Measurements from ENCODE around the gene ST6GAL2.
A peak's percentile ranks its signal among the peaks of the same experiment; 100 is the strongest.

ST6GAL2 gene

GRCh38 chr2:106816974-106817373, 69.0 kb downstream of the ST6GAL2 start:
- no peak for DNase-seq

- DNase-seq, result no peak
Measured at GRCh38 chr2:106812841-106813240, 73.1 kb downstream of the ST6GAL2 start.

- no peak for DNase-seq
Measured at GRCh38 chr2:106812383-106812782, 73.6 kb downstream of the ST6GAL2 start.

- no peak for DNase-seq
Measured at GRCh38 chr2:106805716-106806115, 80.3 kb downstream of the ST6GAL2 start.

GRCh38 chr2:106804161-106804560, 81.8 kb downstream of the ST6GAL2 start:
- DNase-seq, result no peak

- no peak for DNase-seq
Measured at GRCh38 chr2:106800976-106801655, 84.9 kb downstream of the ST6GAL2 start.

- no peak for DNase-seq
Measured at GRCh38 chr2:106800180-106800579, 85.8 kb downstream of the ST6GAL2 start.

GRCh38 chr2:106798826-106799552, 87.0 kb downstream of the ST6GAL2 start:
- no peak for DNase-seq

- no peak for DNase-seq
Measured at GRCh38 chr2:106797494-106797893, 88.5 kb downstream of the ST6GAL2 start.

- DNase-seq, result no peak
Measured at GRCh38 chr2:106792671-106793070, 93.3 kb downstream of the ST6GAL2 start.

GRCh38 chr2:106789185-106789584, 96.8 kb downstream of the ST6GAL2 start:
- peak; percentile 85 for DNase-seq

- no peak for DNase-seq
Measured at GRCh38 chr2:106782681-106783080, 103.3 kb downstream of the ST6GAL2 start.

- no peak for DNase-seq
Measured at GRCh38 chr2:106781196-106781595, 104.8 kb downstream of the ST6GAL2 start.

GRCh38 chr2:106771811-106772210, 114.2 kb downstream of the ST6GAL2 start:
- no peak for DNase-seq

GRCh38 chr2:106770986-106771385, 115.0 kb downstream of the ST6GAL2 start:
- DNase-seq, result no peak

- no peak for DNase-seq
Measured at GRCh38 chr2:106764614-106765013, 121.4 kb downstream of the ST6GAL2 start.

- no peak for DNase-seq
Measured at GRCh38 chr2:106759966-106760365, 126.0 kb downstream of the ST6GAL2 start.

GRCh38 chr2:106758901-106759497, 127.0 kb downstream of the ST6GAL2 start:
- DNase-seq, result no peak
